GM18870 (cell line): ENCODE results near the gene BRF1.
"Not testable (repeated sequence)": the region's sequence is repeated elsewhere in the genome, so short reads cannot be mapped to it uniquely, and the experiment has no call there.

Experiments used
- ATAC-seq: cut with Tn5 transposase; IDR thresholded peaks from one replicate; pipeline ENCODE4 v1.9.1; 2021; ENCODE audit warnings: moderate library complexity; ENCODE audit not compliant: unreplicated experiment

BRF1 gene

DNA sequence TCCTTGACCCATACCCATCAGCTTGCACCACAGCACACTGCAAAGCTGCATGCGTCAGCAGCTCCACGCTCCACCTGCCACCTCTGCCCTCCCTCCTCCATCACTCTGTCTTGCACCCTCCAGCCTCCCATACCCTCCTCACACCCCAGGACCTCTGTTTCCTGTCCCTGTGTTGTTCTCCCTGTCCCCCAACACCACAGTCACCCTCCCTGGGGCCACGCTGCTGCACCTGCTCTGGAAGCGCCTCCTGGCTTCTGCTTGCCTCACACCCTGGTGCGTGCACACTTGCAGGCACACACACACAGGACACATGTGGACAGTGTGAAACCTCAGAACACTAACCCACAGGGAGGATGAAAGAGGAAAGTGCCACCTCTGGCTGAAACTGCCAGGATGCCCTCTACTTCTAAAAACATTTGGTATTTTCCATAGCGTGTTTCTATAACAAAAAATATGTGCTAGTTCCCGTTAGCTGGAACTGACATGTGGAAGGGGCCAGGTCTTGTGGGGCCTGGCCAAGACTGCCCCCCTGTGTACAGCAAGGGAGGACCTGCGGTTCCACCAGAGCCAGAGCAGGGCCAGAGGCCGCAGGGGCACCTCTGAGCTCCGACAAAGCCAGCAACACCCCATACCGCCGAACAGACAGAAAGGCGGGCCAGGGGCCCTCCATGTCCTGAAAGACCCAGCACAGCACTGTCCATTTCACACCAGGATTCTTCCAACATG is 10.0 kb downstream of the BRF1 start:
- no peak for ATAC-seq

DNA sequence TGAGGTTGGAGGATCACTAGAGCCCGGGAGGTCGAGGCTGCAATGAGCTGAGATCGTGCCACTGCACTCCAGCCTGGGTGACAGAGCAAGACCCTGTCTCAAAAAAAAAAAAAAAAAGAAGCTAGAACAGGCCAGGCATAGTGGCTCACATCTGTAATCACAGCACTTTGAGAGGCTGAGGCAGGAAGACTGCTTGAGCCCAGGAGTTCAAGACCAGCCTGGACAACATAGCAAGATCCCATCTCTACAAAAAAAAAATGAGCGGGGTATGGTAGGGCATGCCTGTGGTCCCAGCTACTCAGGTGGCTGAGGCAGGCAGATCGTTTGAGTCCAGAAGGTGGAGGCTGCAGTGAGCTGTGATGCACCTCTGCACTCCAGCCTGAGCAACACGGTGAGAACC is 11.9 kb downstream of the BRF1 start:
- not testable (repeated sequence) for ATAC-seq

DNA sequence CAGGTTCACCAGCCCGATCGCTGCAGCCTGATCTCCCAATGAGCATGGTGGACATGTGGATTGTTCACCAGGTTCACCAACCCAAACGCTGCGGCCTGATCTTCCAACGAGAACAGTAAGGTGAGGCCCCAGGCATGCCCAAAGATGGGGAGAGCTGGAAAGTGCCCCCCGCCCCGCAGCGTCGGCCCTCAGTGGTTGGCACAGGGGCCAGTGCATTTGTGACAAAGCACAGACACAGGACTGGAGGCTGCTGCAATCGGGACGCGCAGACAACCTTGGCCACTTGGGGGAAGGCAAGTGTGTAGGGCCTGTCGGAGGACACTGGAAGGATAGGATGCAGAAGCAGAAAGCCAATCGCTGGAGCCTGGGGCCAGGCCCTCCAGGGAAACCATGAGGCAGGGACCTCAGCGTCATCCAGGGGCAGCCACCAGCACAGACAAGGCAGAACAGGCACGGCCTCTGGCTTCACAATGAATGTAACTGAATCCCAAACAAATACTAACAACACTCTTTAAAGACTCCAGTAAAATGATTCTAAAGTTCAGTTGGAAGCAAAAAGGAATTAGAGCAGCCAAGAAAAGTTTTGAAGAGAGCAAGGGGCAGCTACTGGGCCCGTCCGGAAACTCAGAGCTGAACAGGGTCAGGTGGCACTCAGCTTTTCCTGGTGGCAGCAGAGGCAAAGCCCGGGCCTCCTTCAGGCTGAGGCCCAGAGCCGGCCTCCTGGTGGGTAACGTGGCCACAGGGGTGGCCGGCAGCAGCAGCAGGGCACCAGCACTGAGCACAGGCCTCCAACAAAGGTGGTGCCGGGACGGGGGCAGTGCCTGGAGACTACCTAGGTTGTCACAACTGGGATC is 13.3 kb downstream of the BRF1 start:
- ATAC-seq: no peak

DNA sequence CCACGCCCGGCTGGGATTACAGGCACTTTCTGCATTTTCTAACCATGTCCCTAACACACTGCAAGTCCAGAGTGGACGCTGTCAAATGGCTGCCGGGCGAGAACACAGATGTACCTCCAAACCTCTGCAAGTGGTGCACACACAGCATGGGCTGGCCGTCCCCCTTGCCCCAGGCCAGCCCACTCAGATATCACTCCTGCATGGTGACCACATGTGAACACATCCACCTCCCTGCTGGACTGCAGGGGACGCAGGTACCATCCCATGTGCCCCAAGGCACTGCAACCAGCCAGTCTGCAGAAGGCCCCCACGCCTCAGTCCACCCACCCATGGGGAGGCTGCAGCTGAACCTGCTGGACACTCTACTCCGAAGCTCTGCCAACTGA is 14.0 kb downstream of the BRF1 start:
- no peak for ATAC-seq

DNA sequence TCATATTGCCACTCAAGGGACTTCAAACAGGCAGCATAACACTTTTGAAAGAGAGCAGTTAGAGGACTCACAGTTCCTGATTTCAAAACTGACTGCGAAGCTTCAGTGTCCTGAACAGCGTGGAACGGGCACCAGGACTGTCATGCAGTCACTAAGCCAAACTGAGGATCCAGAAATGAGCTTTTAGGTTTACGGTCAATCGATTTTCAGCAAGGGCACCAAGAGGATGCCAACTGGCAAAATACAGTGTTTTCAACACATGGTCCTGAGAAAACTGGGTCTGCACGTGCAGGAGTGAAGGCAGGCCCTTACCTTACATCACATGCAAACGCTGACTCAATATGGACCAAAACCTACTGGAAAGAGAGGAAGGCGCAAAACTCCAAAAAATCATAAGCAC is 15.6 kb downstream of the BRF1 start:
- no peak for ATAC-seq

DNA sequence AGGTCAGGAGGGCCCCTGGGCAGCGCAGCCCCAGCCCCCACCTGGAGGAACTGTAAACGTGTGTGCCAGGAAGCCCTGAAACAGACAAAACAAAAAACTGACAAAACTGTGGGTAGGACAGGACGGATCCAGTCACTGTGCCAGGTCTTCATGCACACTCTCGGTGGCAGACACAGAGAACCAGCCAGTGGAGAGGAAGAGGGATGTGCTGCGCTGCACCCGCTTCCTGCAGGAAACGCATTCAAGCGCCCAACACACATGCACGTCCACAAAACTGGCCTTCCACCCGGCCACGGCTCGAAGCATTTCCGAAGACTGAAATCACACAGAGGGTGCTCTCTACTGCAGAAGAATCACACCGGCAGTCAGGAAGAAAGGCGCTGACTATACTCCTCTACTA is 16.9 kb downstream of the BRF1 start:
- no peak for ATAC-seq

DNA sequence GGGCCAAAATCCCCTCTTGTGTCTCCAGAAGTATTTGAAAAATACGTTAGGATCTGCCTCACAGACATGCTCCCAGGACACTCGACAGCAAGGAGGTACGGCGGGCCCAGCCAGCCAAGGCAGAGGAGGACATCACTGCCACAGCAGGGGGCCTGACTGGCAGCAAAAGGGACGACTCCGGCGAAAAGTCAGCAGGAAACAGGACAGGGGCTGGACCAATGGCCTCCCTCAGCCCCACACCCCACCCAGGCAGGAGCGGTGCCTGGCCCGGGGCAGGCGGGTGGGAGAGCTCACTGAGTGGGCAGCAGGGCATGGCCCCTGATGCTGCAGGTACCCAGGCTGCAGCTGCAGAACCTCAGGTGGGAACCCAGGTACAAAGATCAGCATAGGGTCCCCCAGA is 17.8 kb downstream of the BRF1 start:
- ATAC-seq: no peak

DNA sequence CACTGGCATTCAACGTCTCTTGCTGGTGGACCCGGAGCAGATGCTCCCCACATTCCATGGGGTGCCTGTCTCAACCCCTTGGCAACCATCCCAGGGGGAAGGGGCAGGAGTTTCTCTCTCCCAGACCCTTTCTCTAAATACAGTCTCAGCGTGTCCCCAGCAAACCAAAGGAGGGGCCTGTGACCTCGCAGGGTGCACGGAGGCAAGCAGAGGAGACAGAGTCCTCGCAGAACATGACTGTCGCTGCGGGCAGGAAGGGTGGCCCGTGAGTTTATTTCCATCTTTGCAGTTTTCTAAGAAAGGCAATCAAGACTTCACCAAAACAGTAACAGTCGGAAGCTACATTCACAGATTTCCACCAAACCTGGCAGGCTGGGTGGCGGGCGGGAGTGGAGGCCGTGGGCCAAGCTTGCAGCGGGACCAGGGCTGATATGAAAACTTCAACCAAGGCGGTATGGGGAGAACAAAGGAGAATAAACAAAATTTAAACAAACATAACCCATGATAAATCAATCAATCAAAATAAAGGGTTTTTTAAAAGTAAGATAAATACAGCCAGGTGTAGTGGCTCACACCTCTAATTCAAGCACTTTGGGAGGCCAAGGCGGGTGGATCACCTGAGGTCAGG is 18.6 kb downstream of the BRF1 start:
- ATAC-seq: no peak

DNA sequence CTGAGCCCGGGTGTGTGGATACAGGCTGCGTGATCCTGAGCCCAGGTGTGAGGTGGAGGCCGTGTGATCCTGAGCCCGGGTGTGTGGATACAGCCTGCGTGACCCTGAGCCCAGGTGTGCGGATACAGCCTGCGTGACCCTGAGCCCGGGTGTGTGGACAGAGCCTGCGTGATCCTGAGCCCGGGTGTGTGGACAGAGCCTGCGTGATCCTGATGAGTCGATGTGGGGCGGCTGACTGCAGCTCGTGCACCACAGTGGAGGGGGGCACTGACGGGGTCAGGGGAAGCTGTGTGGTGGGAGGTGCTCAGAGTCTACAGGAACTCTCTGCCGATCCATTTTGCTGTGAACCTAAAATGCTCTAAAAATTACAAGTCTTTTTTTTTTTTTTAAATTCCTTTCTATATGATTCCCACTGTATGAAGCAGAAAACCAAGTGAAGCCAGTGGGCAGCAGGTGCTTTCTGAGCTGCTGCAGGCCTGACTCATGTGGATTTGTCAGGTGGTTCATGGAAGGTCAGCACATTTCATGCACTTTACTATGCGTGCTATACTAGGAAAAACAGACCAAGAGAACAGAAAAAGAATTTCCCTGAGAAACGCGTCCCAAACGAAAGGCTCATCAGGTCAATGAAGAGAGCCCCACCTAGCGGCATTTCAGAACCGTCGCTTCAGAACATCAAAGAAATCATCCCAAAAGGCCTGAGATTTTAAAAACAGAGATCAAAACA is 19.3 kb downstream of the BRF1 start:
- no peak for ATAC-seq

DNA sequence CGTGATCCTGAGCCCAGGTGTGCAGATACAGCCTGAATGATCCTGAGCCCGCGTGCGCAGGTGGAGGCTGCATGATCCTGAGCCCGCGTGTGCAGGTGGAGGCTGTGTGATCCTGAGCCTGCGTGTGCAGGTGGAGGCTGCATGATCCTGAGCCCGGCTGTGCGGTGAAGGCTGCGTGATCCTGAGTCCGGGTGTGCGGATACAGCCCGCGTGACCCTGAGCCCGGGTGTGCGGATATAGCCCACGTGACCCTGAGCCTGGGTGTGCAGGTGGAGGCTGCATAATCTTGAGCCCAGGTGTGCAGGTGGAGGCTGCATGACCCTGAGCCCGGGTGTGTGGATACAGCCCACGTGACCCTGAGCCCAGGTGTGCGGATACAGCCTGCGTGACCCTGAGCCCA is 20.3 kb downstream of the BRF1 start:
- no peak for ATAC-seq

DNA sequence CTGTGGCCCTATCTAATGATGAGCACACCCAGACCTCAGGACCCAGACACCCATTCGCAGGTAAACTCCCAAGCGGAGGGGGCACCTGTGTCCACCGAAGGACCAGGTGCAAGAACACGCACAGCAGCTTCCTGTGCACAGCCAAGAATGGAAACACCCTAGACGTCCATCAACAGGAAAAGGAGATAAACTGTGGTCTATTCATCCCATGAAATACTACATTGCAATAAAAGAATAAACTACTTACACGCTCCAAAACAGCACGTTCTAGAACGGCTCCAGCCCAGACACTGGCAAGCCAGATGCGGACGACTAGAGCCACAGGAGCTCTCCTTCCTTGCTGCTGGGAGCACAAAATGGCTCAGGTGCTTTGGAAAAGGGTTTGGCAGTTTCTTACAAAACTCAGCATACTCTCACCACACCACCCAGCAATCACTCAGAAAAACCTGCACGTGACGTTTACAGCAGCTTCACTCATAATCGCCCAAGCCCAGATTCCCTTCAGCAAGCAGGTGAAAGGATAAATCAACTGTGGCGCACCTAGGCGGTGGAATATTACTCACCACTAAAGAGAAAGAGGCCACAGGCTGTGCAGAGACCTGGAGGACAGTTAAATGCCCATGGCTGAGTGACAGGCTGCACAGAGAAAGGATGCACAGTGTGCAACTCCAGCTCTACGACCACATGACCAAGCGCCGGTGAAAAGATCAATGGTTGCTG is 21.0 kb downstream of the BRF1 start:
- no peak for ATAC-seq

DNA sequence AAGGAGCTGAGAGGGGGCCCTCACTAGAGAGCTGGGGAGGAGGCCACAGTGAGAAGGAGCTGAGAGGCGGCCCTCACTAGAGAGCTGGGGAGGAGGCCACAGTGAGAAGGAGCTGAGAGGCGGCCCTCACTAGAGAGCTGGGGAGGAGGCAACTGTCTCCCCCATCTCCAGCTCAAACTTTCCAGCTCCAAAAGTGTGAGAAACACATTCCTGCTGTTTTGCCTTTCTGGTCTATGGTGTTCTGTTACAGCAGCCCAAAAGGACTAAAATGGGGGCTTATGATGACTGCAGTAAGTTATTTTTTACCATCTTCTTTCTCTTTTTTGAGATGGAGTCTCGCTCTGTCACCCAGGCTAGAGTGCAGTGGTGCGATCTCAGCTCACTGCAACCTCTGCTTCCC is 23.4 kb downstream of the BRF1 start:
- not testable (repeated sequence) for ATAC-seq

DNA sequence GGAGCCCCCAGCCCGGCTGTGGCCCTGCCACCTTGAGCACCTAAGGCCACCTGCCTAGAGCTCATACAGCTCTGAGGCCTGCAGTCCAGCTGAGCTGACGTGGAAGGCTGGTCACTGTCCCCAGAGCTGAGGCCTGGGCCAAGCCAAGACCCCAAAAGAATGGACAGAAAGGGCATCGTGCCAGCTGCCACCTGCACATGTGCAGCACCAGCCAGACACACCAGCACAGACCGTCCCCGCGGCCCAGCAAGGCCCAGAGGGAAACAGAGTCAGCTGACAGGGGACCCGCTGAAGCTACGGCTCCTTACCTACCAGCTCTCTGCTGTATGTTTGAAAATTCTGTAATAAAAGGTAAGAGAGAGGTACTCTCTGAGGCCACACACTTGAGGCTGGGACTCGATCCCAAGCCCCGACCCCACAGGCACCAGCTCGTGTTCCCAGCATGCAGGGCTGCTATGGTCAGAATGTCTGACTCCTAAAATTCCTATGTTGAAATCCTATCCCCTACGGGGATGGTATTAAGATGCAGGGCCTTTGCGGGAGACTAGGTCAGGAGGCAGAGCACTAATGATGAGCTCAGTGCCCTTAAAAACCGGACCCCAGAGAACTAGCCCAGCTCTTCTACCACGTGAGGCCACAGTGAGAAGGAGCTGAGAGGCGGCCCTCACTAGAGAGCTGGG is 25.4 kb downstream of the BRF1 start:
- ATAC-seq: no peak

DNA sequence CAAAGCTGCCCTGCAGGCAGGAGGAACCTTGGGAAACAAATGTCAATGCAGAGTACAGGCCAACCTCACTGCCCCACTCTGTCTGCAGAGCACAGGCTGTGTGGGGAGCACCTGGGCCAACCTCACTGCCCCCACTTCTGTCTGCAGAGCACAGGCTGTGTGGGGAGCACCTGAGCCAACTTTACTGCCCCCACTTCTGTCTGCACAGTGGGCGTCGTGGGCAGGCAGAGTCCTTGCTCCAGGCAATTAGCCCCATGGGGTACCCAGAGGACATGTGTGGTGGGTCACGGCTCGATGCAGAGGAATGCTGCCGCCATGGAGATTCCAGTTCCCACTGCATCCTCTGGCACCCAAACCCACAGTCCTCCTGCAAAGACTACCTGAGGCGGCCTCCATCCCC is 26.2 kb downstream of the BRF1 start:
- no peak for ATAC-seq

DNA sequence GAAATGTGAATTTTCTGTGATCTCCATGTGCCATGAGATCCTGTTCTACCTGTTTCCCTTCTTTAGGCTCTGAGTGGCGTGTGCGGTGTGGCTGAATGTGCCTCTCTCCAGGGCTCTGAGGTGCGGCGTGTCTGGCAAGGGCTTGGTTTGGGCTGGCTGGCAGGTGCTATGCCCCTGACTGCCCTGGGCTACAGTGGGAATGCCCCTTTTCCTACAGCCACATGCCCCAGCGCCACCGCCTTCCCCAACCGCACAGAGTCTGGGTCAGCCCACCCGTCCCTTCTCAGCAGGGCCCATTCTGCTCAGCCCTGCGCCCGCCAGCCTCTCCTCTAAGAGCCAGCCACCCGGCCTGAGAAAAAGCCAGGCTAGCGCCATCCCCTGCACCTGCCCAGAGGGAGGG is 27.7 kb downstream of the BRF1 start:
- no peak for ATAC-seq

DNA sequence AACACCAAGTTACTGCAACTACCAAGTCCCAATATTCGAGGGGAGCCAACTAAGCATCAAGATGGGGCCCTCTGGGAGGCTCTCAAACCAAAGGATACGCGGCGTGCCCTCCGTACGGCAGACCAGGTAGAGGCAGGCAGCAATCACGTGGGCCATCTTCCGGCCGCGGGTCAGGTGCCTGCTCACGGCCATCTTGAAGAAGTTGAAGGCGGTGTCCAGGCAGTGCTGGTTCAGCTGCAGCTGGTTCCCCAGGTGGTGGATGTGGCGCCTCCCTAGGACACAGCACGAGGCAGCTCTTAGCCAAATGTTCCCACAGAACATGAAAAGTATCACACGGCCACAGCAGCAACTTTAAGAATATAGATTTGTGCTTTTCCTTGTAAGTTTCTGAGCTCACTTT is 28.2 kb downstream of the BRF1 start:
- ATAC-seq: no peak

DNA sequence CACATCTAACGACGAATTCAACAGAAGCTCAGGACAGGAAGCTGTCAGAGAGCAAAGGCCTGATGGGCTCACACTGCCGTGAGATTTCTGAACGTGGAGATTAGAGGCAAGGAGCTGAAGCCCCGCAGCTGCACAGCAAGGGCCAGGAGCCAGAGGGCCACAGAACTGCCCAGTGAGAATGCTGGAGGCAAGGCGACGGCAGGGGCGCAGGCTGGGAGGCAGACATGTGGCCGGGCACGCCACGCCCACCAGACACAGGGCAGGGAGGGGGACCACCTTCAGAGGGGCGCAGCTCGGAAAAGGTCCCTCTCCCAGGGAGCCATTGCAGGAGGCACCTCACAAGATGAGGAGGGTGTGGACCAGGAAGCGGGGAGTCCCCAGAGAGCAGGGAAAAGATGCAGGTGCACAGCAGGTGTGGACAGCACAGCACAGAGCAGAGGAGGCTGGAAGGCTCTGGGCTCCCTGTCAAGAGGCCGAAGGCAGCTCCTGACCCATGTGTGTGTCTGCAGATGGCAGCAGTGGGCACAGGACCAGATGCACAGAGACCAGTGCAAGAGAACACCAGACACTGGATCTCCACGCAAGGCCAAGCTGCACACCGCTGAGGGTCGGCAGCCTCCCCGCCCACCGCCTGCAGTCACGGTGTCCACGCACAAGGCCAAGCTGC is 29.4 kb downstream of the BRF1 start:
- ATAC-seq: no peak

DNA sequence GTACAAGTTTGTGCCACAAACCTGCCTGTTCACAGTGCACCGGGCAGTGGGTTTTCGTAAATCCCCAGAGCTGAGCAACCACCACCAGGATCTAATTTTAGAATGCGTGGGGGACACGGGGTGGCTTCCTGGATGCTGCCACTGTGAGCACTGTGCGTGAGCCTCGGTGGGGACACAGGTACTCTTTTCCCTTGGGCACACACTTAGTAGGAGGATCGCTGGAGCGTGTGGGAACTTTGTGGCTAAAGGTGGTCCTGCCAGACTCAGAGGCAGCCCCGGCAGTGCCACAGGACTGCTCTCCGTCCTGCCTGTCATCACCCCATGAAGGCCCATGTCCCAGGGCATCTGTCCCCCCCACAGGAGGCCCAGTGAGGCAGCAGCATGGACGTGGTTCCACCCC is 31.4 kb downstream of the BRF1 start:
- ATAC-seq: no peak

DNA sequence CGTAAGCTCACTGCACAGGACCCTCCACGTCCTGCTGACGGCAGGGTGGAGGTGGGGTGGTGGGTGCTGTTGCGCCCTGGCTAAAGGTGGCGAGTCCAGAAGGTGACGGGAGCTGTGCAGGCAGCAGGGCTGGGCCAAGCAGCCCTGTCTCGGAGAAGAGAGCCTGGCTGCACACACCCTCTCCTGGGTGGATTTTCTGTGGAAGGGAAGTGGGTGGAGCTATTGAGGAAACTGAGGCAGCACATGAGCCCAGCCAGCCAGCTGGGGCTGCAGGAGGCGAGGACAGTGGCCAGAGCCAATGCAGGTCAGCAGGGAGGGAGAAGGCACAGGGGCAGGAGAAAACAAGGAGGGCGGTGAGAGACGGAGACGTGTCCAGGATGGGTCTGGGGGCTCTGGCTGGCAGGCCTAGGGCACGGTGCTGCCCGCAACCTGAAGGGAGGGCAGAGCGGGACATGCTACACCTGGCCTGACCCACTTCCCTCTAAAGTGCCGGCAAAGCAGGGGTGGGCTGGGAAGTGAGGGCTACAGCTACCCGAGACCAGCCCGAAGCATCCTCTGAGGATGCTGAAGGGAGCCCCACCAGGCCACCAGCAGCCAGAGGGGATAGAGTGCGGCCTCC is 32.0 kb downstream of the BRF1 start:
- ATAC-seq: no peak
